ENCODE data around the gene SLC6A12. TPM values are rescaled to one million over a fixed set of nuclear protein-coding genes. Genes with fewer than 3 reads are reported as not detected.
A peak's percentile ranks its signal among the peaks of the same experiment; 100 is the strongest.

SLC6A12 gene
- total RNA-seq, 1 experiment from 2014 or later = 0.79 TPM

- no peak for TF ChIP-seq EMX1 (CRISPR knock-in tag; IDR thresholded peaks at IDR 0.05)
- no peak for TF ChIP-seq CBFB (CRISPR knock-in tag; IDR thresholded peaks at IDR 0.05; ENCODE audit: low read depth)
- no peak for TF ChIP-seq E2F4 (CRISPR knock-in tag; IDR thresholded peaks at IDR 0.05; ENCODE audit: borderline replicate concordance, low read depth)
- no peak for TF ChIP-seq MYBL2 (CRISPR knock-in tag; IDR thresholded peaks at IDR 0.05)
- TF ChIP-seq ARID4B (CRISPR knock-in tag; IDR thresholded peaks at IDR 0.05; ENCODE audit: borderline replicate concordance) = no peak
- TF ChIP-seq, protein P1, sequence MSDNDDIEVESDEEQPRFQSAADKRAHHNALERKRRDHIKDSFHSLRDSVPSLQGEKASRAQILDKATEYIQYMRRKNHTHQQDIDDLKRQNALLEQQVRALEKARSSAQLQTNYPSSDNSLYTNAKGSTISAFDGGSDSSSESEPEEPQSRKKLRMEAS (CRISPR knock-in tag; IDR thresholded peaks at IDR 0.05) = no peak
- TF ChIP-seq, protein P2, sequence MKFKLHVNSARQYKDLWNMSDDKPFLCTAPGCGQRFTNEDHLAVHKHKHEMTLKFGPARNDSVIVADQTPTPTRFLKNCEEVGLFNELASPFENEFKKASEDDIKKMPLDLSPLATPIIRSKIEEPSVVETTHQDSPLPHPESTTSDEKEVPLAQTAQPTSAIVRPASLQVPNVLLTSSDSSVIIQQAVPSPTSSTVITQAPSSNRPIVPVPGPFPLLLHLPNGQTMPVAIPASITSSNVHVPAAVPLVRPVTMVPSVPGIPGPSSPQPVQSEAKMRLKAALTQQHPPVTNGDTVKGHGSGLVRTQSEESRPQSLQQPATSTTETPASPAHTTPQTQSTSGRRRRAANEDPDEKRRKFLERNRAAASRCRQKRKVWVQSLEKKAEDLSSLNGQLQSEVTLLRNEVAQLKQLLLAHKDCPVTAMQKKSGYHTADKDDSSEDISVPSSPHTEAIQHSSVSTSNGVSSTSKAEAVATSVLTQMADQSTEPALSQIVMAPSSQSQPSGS (CRISPR knock-in tag; IDR thresholded peaks at IDR 0.05; ENCODE audit: borderline replicate concordance, low read depth) = no peak
Measured at GRCh38 chr12:145369-145960, 68.5 kb downstream of the SLC6A12 start (continued).

GRCh38 chr12:144650-145284 is 69.2 kb downstream of the SLC6A12 start:
- Mint-ChIP-seq H3K27ac (no peak overlapping the region), H3K27me3 (ENCODE audit: low read depth) (peaks cover 24% of the 10 kb centered on the region), H3K9me3 (no peaks in the 10 kb centered on the region), H3K4me3 (no peak overlapping the region), H3K4me1 (peaks cover 68% of the 10 kb centered on the region), H3K36me3 (no peaks in the 10 kb centered on the region)
- POLR2A ChIA-PET = no interaction called here
- CTCF ChIA-PET = interaction anchor here (1.0 to 8.1 kb wide), 6 partner anchors 7 to 76 kb away, joined by 3 to 44 read pairs (median 4); no protein-coding TSS in a partner anchor
- DNase-seq (ENCODE audit: low spot score) (no peak), ATAC-seq (no peak)
- TF ChIP-seq, protein P3, sequence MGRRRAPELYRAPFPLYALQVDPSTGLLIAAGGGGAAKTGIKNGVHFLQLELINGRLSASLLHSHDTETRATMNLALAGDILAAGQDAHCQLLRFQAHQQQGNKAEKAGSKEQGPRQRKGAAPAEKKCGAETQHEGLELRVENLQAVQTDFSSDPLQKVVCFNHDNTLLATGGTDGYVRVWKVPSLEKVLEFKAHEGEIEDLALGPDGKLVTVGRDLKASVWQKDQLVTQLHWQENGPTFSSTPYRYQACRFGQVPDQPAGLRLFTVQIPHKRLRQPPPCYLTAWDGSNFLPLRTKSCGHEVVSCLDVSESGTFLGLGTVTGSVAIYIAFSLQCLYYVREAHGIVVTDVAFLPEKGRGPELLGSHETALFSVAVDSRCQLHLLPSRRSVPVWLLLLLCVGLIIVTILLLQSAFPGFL (CRISPR knock-in tag; IDR thresholded peaks at IDR 0.05; ENCODE audit: borderline replicate concordance) = no peak
- TF ChIP-seq ZNF121 (CRISPR knock-in tag; IDR thresholded peaks at IDR 0.05) = peak; percentile 84; the same call in 1 of the 2 replicates

- DNase-seq (ENCODE audit: low spot score) (no peak), ATAC-seq (peak; percentile 17)
- Mint-ChIP-seq H3K4me1 (peaks cover 69% of the 10 kb centered on the region), H3K4me3 (no peak overlapping the region), H3K9me3 (no peaks in the 10 kb centered on the region), H3K36me3 (no peaks in the 10 kb centered on the region), H3K27me3 (ENCODE audit: low read depth) (peaks cover 31% of the 10 kb centered on the region), H3K27ac (no peak overlapping the region)
- no peak for TF ChIP-seq SMAD4 (CRISPR knock-in tag; IDR thresholded peaks at IDR 0.05)
- TF ChIP-seq, protein P4, sequence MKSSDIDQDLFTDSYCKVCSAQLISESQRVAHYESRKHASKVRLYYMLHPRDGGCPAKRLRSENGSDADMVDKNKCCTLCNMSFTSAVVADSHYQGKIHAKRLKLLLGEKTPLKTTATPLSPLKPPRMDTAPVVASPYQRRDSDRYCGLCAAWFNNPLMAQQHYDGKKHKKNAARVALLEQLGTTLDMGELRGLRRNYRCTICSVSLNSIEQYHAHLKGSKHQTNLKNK (CRISPR knock-in tag; IDR thresholded peaks at IDR 0.05) = no peak
- TF ChIP-seq ATF3 (CRISPR knock-in tag; conservative IDR thresholded peaks at IDR 0.05) = no peak
- TF ChIP-seq, protein P5, sequence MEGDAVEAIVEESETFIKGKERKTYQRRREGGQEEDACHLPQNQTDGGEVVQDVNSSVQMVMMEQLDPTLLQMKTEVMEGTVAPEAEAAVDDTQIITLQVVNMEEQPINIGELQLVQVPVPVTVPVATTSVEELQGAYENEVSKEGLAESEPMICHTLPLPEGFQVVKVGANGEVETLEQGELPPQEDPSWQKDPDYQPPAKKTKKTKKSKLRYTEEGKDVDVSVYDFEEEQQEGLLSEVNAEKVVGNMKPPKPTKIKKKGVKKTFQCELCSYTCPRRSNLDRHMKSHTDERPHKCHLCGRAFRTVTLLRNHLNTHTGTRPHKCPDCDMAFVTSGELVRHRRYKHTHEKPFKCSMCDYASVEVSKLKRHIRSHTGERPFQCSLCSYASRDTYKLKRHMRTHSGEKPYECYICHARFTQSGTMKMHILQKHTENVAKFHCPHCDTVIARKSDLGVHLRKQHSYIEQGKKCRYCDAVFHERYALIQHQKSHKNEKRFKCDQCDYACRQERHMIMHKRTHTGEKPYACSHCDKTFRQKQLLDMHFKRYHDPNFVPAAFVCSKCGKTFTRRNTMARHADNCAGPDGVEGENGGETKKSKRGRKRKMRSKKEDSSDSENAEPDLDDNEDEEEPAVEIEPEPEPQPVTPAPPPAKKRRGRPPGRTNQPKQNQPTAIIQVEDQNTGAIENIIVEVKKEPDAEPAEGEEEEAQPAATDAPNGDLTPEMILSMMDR (IDR thresholded peaks at IDR 0.05) = no peak
- TF ChIP-seq NFATC4 (CRISPR knock-in tag; IDR thresholded peaks at IDR 0.05) = no peak
- no peak for TF ChIP-seq MXD4 (CRISPR knock-in tag; IDR thresholded peaks at IDR 0.05; ENCODE audit: borderline replicate concordance)
- TF ChIP-seq TEAD1 (CRISPR knock-in tag; IDR thresholded peaks at IDR 0.05) = no peak
- TF ChIP-seq GABPB1 (CRISPR knock-in tag; IDR thresholded peaks at IDR 0.05) = no peak
- ChIA-PET CTCF (interaction anchor here (0.9 to 8.1 kb wide), 6 partner anchors 8 to 76 kb away, joined by 3 to 44 read pairs (median 5); no protein-coding TSS in a partner anchor), POLR2A (no interaction called here)
Measured at GRCh38 chr12:143964-144649, 69.8 kb downstream of the SLC6A12 start.
